Right lobe of liver (tissue), 6 donors: Measurements from ENCODE around the gene WDPCP. TPM values are rescaled to one million over a fixed set of nuclear protein-coding genes. Genes with fewer than 3 reads are reported as not detected.
A peak's percentile ranks its signal among the peaks of the same experiment; 100 is the strongest.
"Not testable (repeated sequence)": the region's sequence is repeated elsewhere in the genome, so short reads cannot be mapped to it uniquely, and the experiment has no call there.

Experiments used
- ATAC-seq, 4 donors: fragments of 200-7000 bp; cut with Tn5 transposase; one replicate each; pipeline ENCODE4 v1.9.1; 2020; ENCODE audit warnings: mild to moderate bottlenecking in 4 of 4, moderate library complexity in 4 of 4
- DNase-seq, 3 donors: peaks; one replicate each; pipeline ENCODE4 v3.0.0-alpha.2; 2020
- H3K27ac ChIP-seq, 3 donors: fragments of 200-600 bp; one replicate each; pipeline ENCODE4 v1.8.0; 2022
- H3K27me3 ChIP-seq, 2 donors: fragments of 200-600 bp; one replicate each; pipeline ENCODE4 v1.8.0; 2022
- H3K36me3 ChIP-seq, 4 donors: fragments of 200-600 bp; sonication (generic) in 1 of 4; one replicate each; pipeline versions ENCODE4 v1.5.1 to v1.8.0; 2017 to 2022; ENCODE audit warnings: control low read depth in 1 of 4
- H3K4me1 ChIP-seq, 4 donors: fragments of 200-600 bp; sonication (generic) in 1 of 4; one replicate each; pipeline versions ENCODE4 v1.5.1 to v1.8.0; 2017 to 2022; ENCODE audit warnings: control low read depth in 1 of 4
- H3K4me3 ChIP-seq, 3 donors: fragments of 200-600 bp; one replicate each; pipeline ENCODE4 v1.8.0; 2022
- H3K9me3 ChIP-seq, 4 donors: fragments of 200-600 bp; sonication (generic) in 1 of 4; one replicate each; pipeline versions ENCODE4 v1.5.1 to v1.8.0; 2017 to 2022; ENCODE audit warnings: control low read depth in 1 of 4
- CTCF ChIP-seq, 4 donors: fragments of 200-600 bp in 3 of 4; fragments of 450-650 bp in 1 of 4; IDR thresholded peaks; one replicate each; pipeline versions ENCODE4 v1.5.1 to v1.8.0; 2016 to 2022; ENCODE audit warnings: antibody characterized with exemption in 4 of 4, mild to moderate bottlenecking in 2 of 4
- POLR2A ChIP-seq: fragments of 450-650 bp; IDR thresholded peaks from one replicate; pipeline ENCODE4 v1.6.1; 2017; ENCODE audit warnings: antibody characterized with exemption, mild to moderate bottlenecking
- WGBS: methylation state at CpG from one replicate; pipeline ENCODE4 v1.1.6; 2018; ENCODE audit warnings: low coverage, low lambda C conversion rate; ENCODE audit not compliant: insufficient coverage; ENCODE audit errors: missing lambda C conversion rate; 5-methylcytosine and 5-hydroxymethylcytosine counted together
- intact Hi-C, 2 donors: fragments of 100-400 bp; cut with DNase I; formaldehyde crosslinking; loops; one replicate each; pipeline versions ENCODE4 v1.11.2 to v1.14.1; 2022
- total RNA-seq, 6 experiments: library from RNA; depleted of rRNA in 2 of 6; stranded (reverse); fragments of >200 nt in 2 of 6; fragmentation: NEBNext Ultra II Directional in 3 of 6; extraction: Animal tissue kit (Norgen Biotek cat#: 25700) in 3 of 6; gene quantifications; one replicate each; pipeline versions ENCODE4 v1.1.0 to v1.2.4, GENCODE V29; 2016 to 2023
- donor health status: DM: no; HTN: yes; CAD: no.
- donor health status: DM: no; HTN: no; CAD: no.
- donor health status: DM: no; HTN: no; CAD: no.
- donor health status: DM: no; HTN: yes; CAD: no.
- donor health status: DM: no; HTN: yes; CAD: no.

WDPCP gene
- total RNA-seq, 6 experiments from 2014 or later = 2.7 to 4.4 (median 3.0) TPM

- no peaks in the 10 kb centered on the region for H3K9me3 ChIP-seq
- DNase-seq (no peak), ATAC-seq (peak in 1 of 4 donors; percentile 68)
- H3K27me3 ChIP-seq = no peaks in the 10 kb centered on the region
- no peak overlapping the region for H3K4me3 ChIP-seq
- H3K36me3 ChIP-seq = no peaks in the 10 kb centered on the region
- H3K27ac ChIP-seq = no peak overlapping the region
- no peak for TF ChIP-seq POLR2A
- TF ChIP-seq CTCF (IDR thresholded peaks at IDR 0.05) = no peak
- intact Hi-C loops = no loop called here
- 18% methylated on average over 1 of the region's 1 CpG for WGBS
- H3K4me1 ChIP-seq = no peaks in the 10 kb centered on the region
Observed at GRCh38 chr2:63086687-63087086, 501.6 kb downstream of the WDPCP start.

GRCh38 chr2:63081404-63081803 lies 506.9 kb downstream of the WDPCP start:
- ATAC-seq = no peak
- 63% methylated on average over 4 of the region's 4 CpGs for WGBS
- intact Hi-C loops = no loop called here
- H3K9me3 ChIP-seq = no peaks in the 10 kb centered on the region
- no peak for DNase-seq
- no peaks in the 10 kb centered on the region for H3K27me3 ChIP-seq
- no peak overlapping the region for H3K27ac ChIP-seq
- H3K36me3 ChIP-seq = no peaks in the 10 kb centered on the region
- TF ChIP-seq CTCF (IDR thresholded peaks at IDR 0.05) = no peak
- no peak overlapping the region for H3K4me3 ChIP-seq
- no peaks in the 10 kb centered on the region for H3K4me1 ChIP-seq

GRCh38 chr2:63078852-63079606 lies 509.2 kb downstream of the WDPCP start:
- H3K27me3 ChIP-seq = no peaks in the 10 kb centered on the region
- H3K9me3 ChIP-seq = no peaks in the 10 kb centered on the region
- H3K4me3 ChIP-seq = no peak overlapping the region
- H3K27ac ChIP-seq = no peak overlapping the region
- ATAC-seq (peak; percentile 25 to 58 (median 39)), DNase-seq (no peak)
- 44% methylated on average over 4 of the region's 4 CpGs for WGBS
- no peaks in the 10 kb centered on the region for H3K36me3 ChIP-seq
- H3K4me1 ChIP-seq = no peaks in the 10 kb centered on the region
- intact Hi-C loops = no loop called here
- TF ChIP-seq POLR2A (no peak), CTCF (IDR thresholded peaks at IDR 0.05) (peak in 2 of 4 donors; percentile 14 to 16)

GRCh38 chr2:63074399-63074798 lies 513.9 kb downstream of the WDPCP start:
- H3K27me3 ChIP-seq, H3K27ac ChIP-seq, DNase-seq, H3K36me3 ChIP-seq, H3K4me3 ChIP-seq, ATAC-seq, intact Hi-C loops, H3K4me1 ChIP-seq, H3K9me3 ChIP-seq: not testable (repeated sequence)
- 75% methylated on average over 4 of the region's 4 CpGs for WGBS

GRCh38 chr2:63073994-63074393 lies 514.3 kb downstream of the WDPCP start:
- H3K9me3 ChIP-seq = no peaks in the 10 kb centered on the region
- no peak overlapping the region for H3K4me3 ChIP-seq
- intact Hi-C loops = no loop called here
- TF ChIP-seq POLR2A = no peak
- no peak for TF ChIP-seq CTCF (IDR thresholded peaks at IDR 0.05)
- H3K27ac ChIP-seq = no peak overlapping the region
- WGBS = 72% methylated on average over 2 of the region's 3 CpGs
- DNase-seq = no peak
- no peaks in the 10 kb centered on the region for H3K36me3 ChIP-seq
- no peak for ATAC-seq
- no peaks in the 10 kb centered on the region for H3K27me3 ChIP-seq
- no peaks in the 10 kb centered on the region for H3K4me1 ChIP-seq
